ENCODE results near the gene PLPP2.

PLPP2 gene

DNA sequence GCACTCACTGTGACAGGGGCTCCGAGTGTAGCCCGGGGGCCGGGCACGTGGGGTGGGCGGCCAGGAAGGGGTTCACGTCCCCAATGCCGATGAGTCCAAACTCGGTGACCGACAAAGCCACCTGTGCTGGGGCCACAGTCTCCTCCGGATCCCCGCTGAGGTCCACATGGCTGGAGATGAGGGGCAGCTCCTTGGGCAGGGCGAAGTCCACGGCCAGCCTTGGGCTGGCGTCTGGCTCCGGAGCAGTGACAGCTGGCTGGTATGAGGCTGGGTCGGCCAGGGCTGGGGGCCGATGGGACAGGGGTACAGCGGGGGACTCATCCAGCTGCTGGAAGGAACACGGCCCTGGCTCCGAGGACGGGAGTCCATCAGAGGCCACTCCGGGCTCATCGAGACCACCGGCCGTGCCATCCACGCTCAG is 15.9 kb upstream of the PLPP2 start:
- H3K4me3 ChIP-seq: no peak overlapping the region
- H3K36me3 ChIP-seq (ENCODE audit: insufficient read depth, low read length): peaks cover 40% of the 10 kb centered on the region; the same call in 1 of the 2 replicates
- no peaks in the 10 kb centered on the region for H3K9me3 ChIP-seq (ENCODE audit: low read depth, low read length)
- no peak for DNase-seq (ENCODE audit: low read depth, low spot score)
- H3K27ac ChIP-seq: no peak overlapping the region
- no peak overlapping the region for H3K9ac ChIP-seq (ENCODE audit: insufficient read length)
- TF ChIP-seq POLR2AphosphoS5 (IDR thresholded peaks at IDR 0.05; ENCODE audit: borderline replicate concordance, low read depth, low read length): no peak

DNA sequence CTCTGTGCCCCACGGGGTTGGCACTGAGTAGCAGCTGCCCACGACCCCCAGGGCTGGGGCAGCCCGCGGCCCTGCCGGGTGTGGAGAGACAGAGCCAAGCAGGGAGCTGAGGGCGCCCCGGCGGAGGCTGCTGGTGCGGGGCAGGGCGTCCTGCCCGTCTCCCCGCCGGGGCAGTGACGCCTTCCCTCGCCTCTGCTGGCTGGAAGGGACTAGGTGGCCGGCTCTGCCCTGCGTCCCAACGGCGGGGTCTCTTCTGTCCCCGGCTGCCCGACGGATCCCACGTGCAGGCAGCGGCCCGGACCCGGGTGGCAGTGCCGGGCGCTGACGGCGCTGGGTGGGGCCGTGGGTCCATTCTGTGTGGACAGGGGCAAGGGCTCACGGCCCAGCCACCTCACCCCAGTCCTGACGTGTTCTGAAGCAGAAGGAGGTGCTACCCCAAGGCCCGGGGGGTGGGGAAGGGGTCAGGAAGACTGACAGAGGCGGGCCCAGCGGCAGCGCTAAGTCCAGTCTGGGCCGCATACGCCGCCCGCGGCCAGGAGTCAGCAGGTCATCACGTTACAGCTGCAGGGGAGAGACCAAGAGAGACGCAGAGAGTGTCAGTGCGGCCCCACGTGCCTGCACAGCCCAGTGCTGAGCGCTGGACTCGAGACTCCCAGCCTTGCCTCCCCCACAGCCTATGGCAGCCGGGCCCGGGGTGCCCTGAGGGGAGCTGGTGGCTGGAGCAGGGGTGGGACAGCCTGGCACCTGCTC is 15.1 kb upstream of the PLPP2 start:
- peaks cover 32% of the 10 kb centered on the region; the same call in 1 of the 2 replicates for H3K36me3 ChIP-seq (ENCODE audit: insufficient read depth, low read length)
- no peak overlapping the region for H3K9ac ChIP-seq (ENCODE audit: insufficient read length)
- H3K4me3 ChIP-seq: no peak overlapping the region

DNA sequence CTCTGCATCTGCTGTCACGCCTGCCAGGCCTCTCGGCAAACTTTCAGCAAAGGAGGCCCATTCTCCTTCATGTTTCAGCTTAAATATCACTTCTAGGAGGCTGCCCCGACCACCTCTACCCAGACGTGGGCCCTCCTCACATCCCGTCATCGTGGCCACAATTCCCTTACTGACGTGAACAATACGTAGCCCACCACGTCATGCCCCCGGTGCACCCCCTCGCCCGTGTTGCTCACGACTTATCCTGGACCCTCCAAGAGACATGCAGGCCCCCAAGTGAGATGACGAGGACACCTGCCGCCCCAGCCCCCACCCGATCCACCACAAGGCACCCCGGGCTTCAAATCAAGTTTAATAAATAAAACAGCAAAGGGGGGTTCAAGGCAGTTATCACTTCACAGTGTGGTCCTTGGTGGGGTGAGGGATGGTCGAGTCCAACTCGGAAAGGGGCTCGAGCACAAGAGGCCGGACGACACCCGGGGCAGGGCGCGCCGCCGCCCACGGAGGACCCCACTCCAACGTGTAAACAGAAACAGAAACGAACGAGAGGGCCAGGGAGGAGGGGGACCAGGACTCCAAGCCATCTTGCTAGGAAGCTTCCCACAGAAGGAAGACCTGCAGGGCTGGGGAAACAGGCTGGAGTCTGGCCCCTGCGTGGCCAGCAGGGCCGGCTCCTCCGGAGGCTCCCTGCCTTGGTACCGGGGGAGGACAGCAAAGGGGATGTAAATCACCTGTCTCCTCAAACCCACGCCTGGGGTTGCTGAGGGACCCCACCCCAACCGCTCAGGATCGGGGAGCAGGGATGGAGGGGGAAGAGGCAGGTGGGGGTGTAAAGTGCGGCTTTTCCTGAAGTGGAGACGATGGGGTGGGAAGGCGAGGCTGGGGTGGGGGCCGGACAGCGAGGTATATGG is 14.3 kb upstream of the PLPP2 start:
- H3K9ac ChIP-seq (ENCODE audit: insufficient read length): no peak overlapping the region
- no peak for DNase-seq (ENCODE audit: low read depth, low spot score)
- H3K27ac ChIP-seq: no peak overlapping the region
- TF ChIP-seq FOXP2 (optimal IDR thresholded peaks at IDR 0.05; ENCODE audit: control extremely low read depth, extremely low read length, insufficient read depth) (no peak), POLR2AphosphoS5 (IDR thresholded peaks at IDR 0.05; ENCODE audit: borderline replicate concordance, low read depth, low read length) (no peak), EZH2 (IDR thresholded peaks at IDR 0.05) (no peak)
- no peaks in the 10 kb centered on the region for H3K9me3 ChIP-seq (ENCODE audit: low read depth, low read length)
- H3K4me3 ChIP-seq: no peak overlapping the region
- peaks cover 26% of the 10 kb centered on the region; the same call in 1 of the 2 replicates for H3K36me3 ChIP-seq (ENCODE audit: insufficient read depth, low read length)

More for the DNA sequence above, 15.1 kb upstream of the PLPP2 start:
- TF ChIP-seq FOXP2 (optimal IDR thresholded peaks at IDR 0.05; ENCODE audit: control extremely low read depth, extremely low read length, insufficient read depth): no peak
- TF ChIP-seq POLR2AphosphoS5 (IDR thresholded peaks at IDR 0.05; ENCODE audit: borderline replicate concordance, low read depth, low read length): no peak
- no peak for TF ChIP-seq EZH2 (IDR thresholded peaks at IDR 0.05)
- no peaks in the 10 kb centered on the region for H3K9me3 ChIP-seq (ENCODE audit: low read depth, low read length)
- no peak overlapping the region for H3K27ac ChIP-seq
- DNase-seq (ENCODE audit: low read depth, low spot score): no peak

DNA sequence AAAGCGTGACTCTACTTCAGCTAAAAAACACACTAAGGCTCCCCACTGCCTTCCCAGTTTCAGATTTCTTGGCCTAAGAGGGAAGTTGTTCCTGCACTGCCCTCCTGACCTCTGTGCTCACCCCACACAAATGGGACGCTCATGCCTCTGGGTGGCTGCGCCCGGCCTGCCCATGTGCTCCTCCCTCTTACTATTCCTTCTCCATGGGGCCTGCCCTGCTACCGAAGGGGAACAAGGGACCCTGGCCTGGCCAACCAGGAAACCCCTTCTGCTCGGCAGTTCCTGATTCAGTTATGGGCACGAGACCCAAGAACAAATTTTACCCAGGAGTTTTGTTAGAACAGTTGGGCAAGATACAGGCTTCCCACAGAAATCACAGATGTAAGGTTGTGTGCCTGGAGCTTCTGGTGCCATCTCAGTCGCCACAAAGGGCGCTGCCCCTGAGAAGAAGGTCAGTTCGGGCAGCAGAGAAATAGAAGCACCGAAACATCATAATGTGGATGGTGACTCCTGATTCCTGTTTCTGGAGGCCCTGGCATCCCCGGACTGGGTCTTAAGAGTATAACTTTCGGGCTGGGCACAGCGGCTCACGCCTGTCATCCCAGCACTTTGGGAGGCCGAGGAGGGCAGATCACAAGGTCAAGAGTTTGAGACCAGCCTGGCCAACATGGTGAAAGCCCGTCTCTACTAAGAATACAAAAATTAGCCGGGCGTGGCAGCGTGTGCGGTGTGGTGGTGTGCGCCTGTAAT is 5.4 kb upstream of the PLPP2 start:
- no peak overlapping the region for H3K9ac ChIP-seq (ENCODE audit: insufficient read length)
- no peak for DNase-seq (ENCODE audit: low read depth, low spot score)
- H3K9me3 ChIP-seq (ENCODE audit: low read depth, low read length): no peaks in the 10 kb centered on the region
- no peak overlapping the region for H3K4me3 ChIP-seq
- TF ChIP-seq EZH2 (IDR thresholded peaks at IDR 0.05) (no peak), FOXP2 (optimal IDR thresholded peaks at IDR 0.05; ENCODE audit: control extremely low read depth, extremely low read length, insufficient read depth) (no peak), POLR2AphosphoS5 (IDR thresholded peaks at IDR 0.05; ENCODE audit: borderline replicate concordance, low read depth, low read length) (no peak)
- no peaks in the 10 kb centered on the region for H3K36me3 ChIP-seq (ENCODE audit: insufficient read depth, low read length)
- no peak overlapping the region for H3K27ac ChIP-seq

DNA sequence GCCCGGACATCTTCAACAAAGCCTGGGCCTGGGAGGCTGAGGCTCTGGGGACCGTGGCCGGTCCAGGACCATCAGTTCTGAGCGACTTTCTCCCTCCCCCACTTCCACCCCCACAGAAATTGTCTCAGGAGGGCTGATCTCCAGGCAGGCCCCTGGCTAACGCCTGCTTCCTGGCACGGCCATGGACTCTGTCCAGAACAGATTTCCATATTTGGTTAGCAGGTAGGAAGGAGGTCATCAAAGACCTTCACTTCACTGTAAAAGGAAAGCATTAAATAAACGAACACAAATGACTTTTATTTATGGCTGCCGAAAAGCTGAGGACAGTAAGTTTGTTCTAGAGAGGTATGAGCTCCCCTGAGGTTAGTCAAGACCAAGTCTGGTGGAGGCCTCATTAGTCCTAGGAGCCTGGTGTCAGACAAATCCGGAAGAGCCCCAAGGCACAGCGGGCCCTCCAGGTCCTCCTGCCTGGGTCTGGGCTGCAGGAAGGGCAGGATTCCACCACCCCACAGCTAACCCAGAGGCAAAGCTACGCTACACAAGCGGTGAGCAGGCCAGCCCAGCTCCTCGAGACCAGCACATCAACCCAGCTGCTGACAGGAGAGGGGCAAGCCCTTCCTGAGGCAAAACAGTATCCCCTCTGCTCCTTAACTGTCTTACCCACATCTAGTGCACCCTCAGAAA is 4.6 kb upstream of the PLPP2 start:
- H3K36me3 ChIP-seq (ENCODE audit: insufficient read depth, low read length): no peaks in the 10 kb centered on the region
- no peak for TF ChIP-seq POLR2AphosphoS5 (IDR thresholded peaks at IDR 0.05; ENCODE audit: borderline replicate concordance, low read depth, low read length)
- no peak for TF ChIP-seq FOXP2 (optimal IDR thresholded peaks at IDR 0.05; ENCODE audit: control extremely low read depth, extremely low read length, insufficient read depth)
- TF ChIP-seq EZH2 (IDR thresholded peaks at IDR 0.05): no peak
- DNase-seq (ENCODE audit: low read depth, low spot score): no peak
- no peak overlapping the region for H3K4me3 ChIP-seq
- H3K9me3 ChIP-seq (ENCODE audit: low read depth, low read length): no peaks in the 10 kb centered on the region
- H3K27ac ChIP-seq: no peak overlapping the region
- no peak overlapping the region for H3K9ac ChIP-seq (ENCODE audit: insufficient read length)

DNA sequence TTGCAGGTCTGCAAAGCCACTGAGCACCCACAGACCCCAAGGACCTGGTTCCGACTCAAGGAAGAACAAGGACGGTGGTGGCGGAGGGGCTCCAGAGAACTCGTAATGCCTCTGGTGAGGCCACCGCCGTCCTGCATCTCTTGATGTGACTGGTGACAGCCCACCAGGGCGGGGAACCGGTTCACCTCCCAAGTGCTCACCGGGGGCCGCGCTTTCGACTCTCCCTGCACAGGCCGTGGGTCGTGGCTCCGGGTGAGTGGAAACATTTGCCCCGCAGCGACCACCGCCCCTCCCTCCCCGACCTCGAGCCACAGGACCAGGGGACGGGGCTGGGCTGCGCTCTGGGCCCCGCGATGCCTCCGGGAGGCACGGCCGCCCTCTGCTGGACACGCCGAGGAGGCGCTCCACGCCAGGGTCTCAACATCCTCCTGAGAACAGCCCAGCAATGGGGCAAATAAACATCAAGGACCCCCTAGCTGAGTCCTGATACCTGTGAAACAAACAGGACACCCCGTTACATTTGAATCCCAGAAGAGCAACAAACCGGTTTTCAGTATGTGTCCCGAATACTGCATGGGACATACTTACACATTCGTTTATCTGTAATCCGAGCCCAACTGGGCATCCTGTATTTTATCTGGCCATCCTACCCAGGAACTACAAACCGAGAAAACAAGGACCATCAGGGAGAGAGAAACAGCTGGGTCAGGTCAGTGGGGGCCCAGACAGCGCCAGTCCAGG is 3.9 kb upstream of the PLPP2 start:
- Histone ChIP-seq H3K36me3 (ENCODE audit: insufficient read depth, low read length) (no peaks in the 10 kb centered on the region), H3K9ac (ENCODE audit: insufficient read length) (no peak overlapping the region), H3K9me3 (ENCODE audit: low read depth, low read length) (no peaks in the 10 kb centered on the region), H3K4me3 (no peak overlapping the region), H3K27ac (no peak overlapping the region)
- no peak for TF ChIP-seq POLR2AphosphoS5 (IDR thresholded peaks at IDR 0.05; ENCODE audit: borderline replicate concordance, low read depth, low read length)
- TF ChIP-seq FOXP2 (optimal IDR thresholded peaks at IDR 0.05; ENCODE audit: control extremely low read depth, extremely low read length, insufficient read depth): no peak
- TF ChIP-seq EZH2 (IDR thresholded peaks at IDR 0.05): no peak
- DNase-seq (ENCODE audit: low read depth, low spot score): no peak

- no peak overlapping the region for H3K27ac ChIP-seq
- H3K36me3 ChIP-seq (ENCODE audit: insufficient read depth, low read length): no peaks in the 10 kb centered on the region
- DNase-seq (ENCODE audit: low read depth, low spot score): no peak
- H3K4me3 ChIP-seq: 0 out of 2 replicates have a peak overlapping the region, but pooled peaks have one; percentile 15
- TF ChIP-seq FOXP2 (optimal IDR thresholded peaks at IDR 0.05; ENCODE audit: control extremely low read depth, extremely low read length, insufficient read depth) (no peak), POLR2AphosphoS5 (IDR thresholded peaks at IDR 0.05; ENCODE audit: borderline replicate concordance, low read depth, low read length) (no peak), EZH2 (IDR thresholded peaks at IDR 0.05) (no peak)
- no peaks in the 10 kb centered on the region for H3K9me3 ChIP-seq (ENCODE audit: low read depth, low read length)
- H3K9ac ChIP-seq (ENCODE audit: insufficient read length): no peak overlapping the region
Measured at GRCh38 chr19:294341-294945, 3.2 kb upstream of the PLPP2 start.
